Hematopoietic multipotent progenitor cell (in vitro differentiated cells): ENCODE measurements around the gene PID1. TPM values are rescaled to one million over a fixed set of nuclear protein-coding genes. Genes with fewer than 3 reads are reported as not detected.

Experiments used
- DNase-seq, 3 donors: peaks; one replicate each; pipeline ENCODE4 v3.0.0-alpha.2; 2011 to 2015; ENCODE audit warnings: low read depth in 2 of 3, low spot score in 2 of 3
- total RNA-seq: library from RNA; depleted of rRNA; stranded (reverse); fragments of >200 nt; gene quantifications from one replicate; pipeline ENCODE4 v1.2.3, GENCODE V29; 2012

PID1 gene
- not detected for total RNA-seq

- no peak for DNase-seq
These were observed at the start of gene PID1 for GRCh38 chr2:229270551-229271410. PID1 (minus strand) TSS chr2:229271287; CDS start chr2:229271043, 244 bp downstream.

- DNase-seq: no peak
These were observed 48.5 kb upstream of the PID1 start for GRCh38 chr2:229319558-229319957.

- no peak for DNase-seq
These were observed 43.0 kb upstream of the PID1 start for GRCh38 chr2:229314117-229314516.

- DNase-seq: no peak
These were observed 42.5 kb upstream of the PID1 start for GRCh38 chr2:229313591-229313990.

GRCh38 chr2:229301237-229301636 is 30.1 kb upstream of the PID1 start:
- DNase-seq: no peak

- DNase-seq: no peak
These were observed 29.7 kb upstream of the PID1 start for GRCh38 chr2:229300790-229301189.

- DNase-seq: no peak
These were observed 29.3 kb upstream of the PID1 start for GRCh38 chr2:229300371-229300770.

- no peak for DNase-seq
These were observed 26.2 kb upstream of the PID1 start for GRCh38 chr2:229297247-229297646.

GRCh38 chr2:229296536-229296935 is 25.4 kb upstream of the PID1 start:
- no peak for DNase-seq

GRCh38 chr2:229296016-229296415 is 24.9 kb upstream of the PID1 start:
- no peak for DNase-seq

- no peak for DNase-seq
These were observed 16.7 kb upstream of the PID1 start for GRCh38 chr2:229287823-229288222.

GRCh38 chr2:229282758-229283546 is 11.9 kb upstream of the PID1 start:
- no peak for DNase-seq

GRCh38 chr2:229279516-229279915 is 8.4 kb upstream of the PID1 start:
- DNase-seq: no peak

GRCh38 chr2:229275506-229275905 is 4.4 kb upstream of the PID1 start:
- DNase-seq: no peak

- peak in 2 of 3 donors; percentile 5 to 25 for DNase-seq
These were observed 2.7 kb upstream of the PID1 start for GRCh38 chr2:229273723-229274338.

- DNase-seq: no peak
These were observed 2.1 kb upstream of the PID1 start for GRCh38 chr2:229273006-229273722.

- DNase-seq: no peak
These were observed 1.1 kb downstream of the PID1 start for GRCh38 chr2:229269941-229270340.

GRCh38 chr2:229269146-229269545 is 1.9 kb downstream of the PID1 start:
- no peak for DNase-seq

GRCh38 chr2:229268626-229269025 is 2.5 kb downstream of the PID1 start:
- DNase-seq: no peak

- no peak for DNase-seq
These were observed 4.0 kb downstream of the PID1 start for GRCh38 chr2:229267080-229267479.

- no peak for DNase-seq
These were observed 5.4 kb downstream of the PID1 start for GRCh38 chr2:229265727-229266126.
